Measurements from ENCODE around the gene TRAPPC3L.
"Not testable (repeated sequence)": the region's sequence is repeated elsewhere in the genome, so short reads cannot be mapped to it uniquely, and the experiment has no call there.

The TRAPPC3L gene

GRCh38 chr6:116513224-116513875 is 32.1 kb downstream of the TRAPPC3L start:
- DNase-seq (ENCODE audit: low read depth): no peak

- no peak for DNase-seq (ENCODE audit: low read depth)
These were observed 32.8 kb downstream of the TRAPPC3L start for GRCh38 chr6:116512734-116513133.

- DNase-seq (ENCODE audit: low read depth): no peak
These were observed 33.3 kb downstream of the TRAPPC3L start for GRCh38 chr6:116512111-116512559.

- DNase-seq (ENCODE audit: low read depth): no peak
These were observed 33.9 kb downstream of the TRAPPC3L start, which contains the start of gene CALHM5 for GRCh38 chr6:116511424-116512110. CALHM5 (plus strand) TSS chr6:116511639; CDS start chr6:116511697, 58 bp downstream.

GRCh38 chr6:116508527-116508926 is 37.0 kb downstream of the TRAPPC3L start:
- no peak for DNase-seq (ENCODE audit: low read depth)

- DNase-seq (ENCODE audit: low read depth): no peak
These were observed 38.2 kb downstream of the TRAPPC3L start for GRCh38 chr6:116507324-116507723.

- DNase-seq (ENCODE audit: low read depth): no peak
These were observed 44.5 kb downstream of the TRAPPC3L start for GRCh38 chr6:116500969-116501433.

GRCh38 chr6:116497113-116497676 is 48.3 kb downstream of the TRAPPC3L start:
- DNase-seq (ENCODE audit: low read depth): no peak

- DNase-seq (ENCODE audit: low read depth): not testable (repeated sequence)
These were observed 50.3 kb downstream of the TRAPPC3L start for GRCh38 chr6:116495161-116495560.

- DNase-seq (ENCODE audit: low read depth): no peak
These were observed 53.0 kb downstream of the TRAPPC3L start for GRCh38 chr6:116492331-116493067.

GRCh38 chr6:116491610-116492330 is 53.7 kb downstream of the TRAPPC3L start:
- DNase-seq (ENCODE audit: low read depth): no peak

- DNase-seq (ENCODE audit: low read depth): no peak
These were observed 59.8 kb downstream of the TRAPPC3L start for GRCh38 chr6:116485559-116486184.

- no peak for DNase-seq (ENCODE audit: low read depth)
These were observed 61.9 kb downstream of the TRAPPC3L start for GRCh38 chr6:116483616-116484015.

- no peak for DNase-seq (ENCODE audit: low read depth)
These were observed 62.7 kb downstream of the TRAPPC3L start for GRCh38 chr6:116482780-116483179.

GRCh38 chr6:116476002-116476678 is 69.3 kb downstream of the TRAPPC3L start:
- DNase-seq (ENCODE audit: low read depth): no peak

GRCh38 chr6:116475141-116475540 is 70.3 kb downstream of the TRAPPC3L start:
- DNase-seq (ENCODE audit: low read depth): no peak

- DNase-seq (ENCODE audit: low read depth): no peak
These were observed 72.8 kb downstream of the TRAPPC3L start for GRCh38 chr6:116472706-116473105.

GRCh38 chr6:116471531-116471930 is 74.0 kb downstream of the TRAPPC3L start:
- no peak for DNase-seq (ENCODE audit: low read depth)

- DNase-seq (ENCODE audit: low read depth): no peak
These were observed 77.2 kb downstream of the TRAPPC3L start for GRCh38 chr6:116468293-116468692.

GRCh38 chr6:116467514-116467913 is 78.0 kb downstream of the TRAPPC3L start:
- no peak for DNase-seq (ENCODE audit: low read depth)

GRCh38 chr6:116467096-116467495 is 78.4 kb downstream of the TRAPPC3L start:
- DNase-seq (ENCODE audit: low read depth): no peak

Measured in T follicular helper cell (primary cell).